GM18867 (cell line): ENCODE measurements around the gene SPECC1.
A peak's percentile ranks its signal among the peaks of the same experiment; 100 is the strongest.
"Not testable (repeated sequence)": the region's sequence is repeated elsewhere in the genome, so short reads cannot be mapped to it uniquely, and the experiment has no call there.

ENCODE experiments used
- ATAC-seq: cut with Tn5 transposase; IDR thresholded peaks from one replicate; pipeline ENCODE4 v1.9.1; 2021; ENCODE audit warnings: mild to moderate bottlenecking, moderate library complexity; ENCODE audit not compliant: unreplicated experiment

The SPECC1 gene, protein sequence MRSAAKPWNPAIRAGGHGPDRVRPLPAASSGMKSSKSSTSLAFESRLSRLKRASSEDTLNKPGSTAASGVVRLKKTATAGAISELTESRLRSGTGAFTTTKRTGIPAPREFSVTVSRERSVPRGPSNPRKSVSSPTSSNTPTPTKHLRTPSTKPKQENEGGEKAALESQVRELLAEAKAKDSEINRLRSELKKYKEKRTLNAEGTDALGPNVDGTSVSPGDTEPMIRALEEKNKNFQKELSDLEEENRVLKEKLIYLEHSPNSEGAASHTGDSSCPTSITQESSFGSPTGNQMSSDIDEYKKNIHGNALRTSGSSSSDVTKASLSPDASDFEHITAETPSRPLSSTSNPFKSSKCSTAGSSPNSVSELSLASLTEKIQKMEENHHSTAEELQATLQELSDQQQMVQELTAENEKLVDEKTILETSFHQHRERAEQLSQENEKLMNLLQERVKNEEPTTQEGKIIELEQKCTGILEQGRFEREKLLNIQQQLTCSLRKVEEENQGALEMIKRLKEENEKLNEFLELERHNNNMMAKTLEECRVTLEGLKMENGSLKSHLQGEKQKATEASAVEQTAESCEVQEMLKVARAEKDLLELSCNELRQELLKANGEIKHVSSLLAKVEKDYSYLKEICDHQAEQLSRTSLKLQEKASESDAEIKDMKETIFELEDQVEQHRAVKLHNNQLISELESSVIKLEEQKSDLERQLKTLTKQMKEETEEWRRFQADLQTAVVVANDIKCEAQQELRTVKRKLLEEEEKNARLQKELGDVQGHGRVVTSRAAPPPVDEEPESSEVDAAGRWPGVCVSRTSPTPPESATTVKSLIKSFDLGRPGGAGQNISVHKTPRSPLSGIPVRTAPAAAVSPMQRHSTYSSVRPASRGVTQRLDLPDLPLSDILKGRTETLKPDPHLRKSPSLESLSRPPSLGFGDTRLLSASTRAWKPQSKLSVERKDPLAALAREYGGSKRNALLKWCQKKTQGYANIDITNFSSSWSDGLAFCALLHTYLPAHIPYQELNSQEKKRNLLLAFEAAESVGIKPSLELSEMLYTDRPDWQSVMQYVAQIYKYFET

DNA sequence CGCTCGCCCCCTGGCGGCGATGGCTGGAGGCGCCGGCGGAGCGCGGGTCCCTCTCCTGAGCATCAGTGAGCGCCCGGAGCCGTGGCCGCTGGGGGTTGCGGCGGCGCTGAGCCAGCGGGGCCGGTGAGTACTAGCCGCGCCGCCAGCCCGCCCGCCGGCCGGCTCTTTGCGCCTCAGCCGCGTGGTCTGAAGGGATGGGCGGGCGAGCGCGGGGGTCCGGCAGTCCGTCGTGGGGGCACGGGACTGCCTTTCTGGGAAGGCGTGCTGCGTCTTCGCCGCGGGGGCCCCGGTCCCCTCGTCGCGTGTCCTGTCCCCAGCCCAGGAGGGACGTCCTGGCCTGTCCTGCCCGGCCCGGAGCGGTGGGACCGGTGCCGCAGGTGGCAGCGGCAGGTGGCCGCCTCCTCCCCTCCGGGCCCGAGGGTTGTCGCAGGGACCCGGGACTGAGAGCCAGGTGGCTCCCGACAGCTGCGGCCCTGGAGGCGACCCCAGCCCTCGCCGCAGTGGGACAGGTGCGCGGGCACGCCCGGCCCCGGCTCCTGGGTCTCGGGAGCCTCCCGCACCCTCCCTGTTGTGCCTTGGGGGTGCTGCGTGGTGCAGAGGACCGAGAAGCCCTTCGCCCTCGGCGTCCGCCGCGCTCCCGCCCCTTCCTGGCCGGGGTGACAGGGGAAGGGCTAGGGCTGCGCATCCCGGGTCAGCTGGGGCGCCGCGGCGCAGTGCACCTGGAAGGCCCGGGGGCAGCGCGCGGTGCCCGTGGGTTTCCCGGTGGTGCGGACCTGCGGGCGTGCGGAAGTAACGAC, at the start of gene SPECC1:
Gene SPECC1 (plus strand): TSS at position 58 of the 797 bp plus-strand sequence. CDS start 87,293 bp downstream, outside the sequence.
- peak; percentile 93 for ATAC-seq

DNA sequence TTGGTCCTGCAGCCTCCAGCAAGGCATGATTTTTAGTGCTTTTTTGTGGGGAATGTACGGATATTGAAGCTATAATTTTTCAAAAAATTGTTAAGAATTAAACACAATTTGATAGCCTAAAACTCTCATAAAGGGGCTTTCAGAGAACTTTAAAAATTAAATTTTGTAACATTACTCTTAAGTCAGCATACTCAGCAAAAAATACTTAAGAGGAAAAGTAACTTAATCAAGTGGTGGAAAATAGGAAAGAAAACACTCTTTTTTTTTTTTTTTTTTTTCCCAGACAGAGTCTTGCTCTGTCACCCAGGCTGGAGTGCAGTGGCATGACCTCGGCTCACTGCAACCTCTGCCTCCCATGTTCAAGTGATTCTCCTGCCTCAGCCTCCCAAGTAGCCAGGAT, 46.2 kb upstream of the SPECC1 start:
- ATAC-seq = not testable (repeated sequence)

DNA sequence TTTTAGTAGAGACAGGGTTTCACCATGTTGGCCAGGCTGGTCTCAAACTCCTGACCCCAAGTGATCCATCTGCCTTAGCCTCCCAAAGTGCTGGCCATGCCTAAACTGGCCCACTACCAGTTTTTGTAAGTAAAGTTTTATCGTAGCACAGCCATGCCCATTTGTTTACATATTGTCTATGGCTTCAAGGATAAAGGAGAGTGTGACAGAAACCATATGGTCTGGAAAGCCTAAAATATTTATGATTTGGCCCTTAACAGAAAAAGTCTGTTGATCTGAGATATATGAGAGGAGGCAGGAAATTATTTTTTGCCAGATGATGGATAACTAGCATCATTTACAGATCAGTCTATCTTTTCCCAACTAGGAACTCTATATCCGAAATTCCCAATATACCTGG, 36.0 kb upstream of the SPECC1 start:
- no peak for ATAC-seq

DNA sequence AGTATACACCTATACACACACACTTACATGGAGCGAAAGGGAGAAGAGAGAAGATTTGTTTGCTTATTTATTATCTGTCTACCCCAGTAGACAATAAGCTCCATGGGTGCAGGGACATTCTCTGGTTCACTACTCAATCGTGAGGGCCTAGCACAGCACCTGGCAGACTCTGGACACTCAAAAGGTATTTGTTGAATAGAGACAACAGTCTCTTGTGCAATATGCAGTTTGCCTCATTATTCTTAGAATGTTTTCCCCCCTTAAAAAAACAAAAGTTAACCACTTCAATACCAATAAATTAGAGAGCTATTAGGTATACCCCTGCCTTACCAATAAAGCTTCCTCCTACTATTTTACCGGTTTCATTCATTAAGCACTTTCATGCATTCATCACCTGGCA, 33.6 kb upstream of the SPECC1 start:
- ATAC-seq = no peak

DNA sequence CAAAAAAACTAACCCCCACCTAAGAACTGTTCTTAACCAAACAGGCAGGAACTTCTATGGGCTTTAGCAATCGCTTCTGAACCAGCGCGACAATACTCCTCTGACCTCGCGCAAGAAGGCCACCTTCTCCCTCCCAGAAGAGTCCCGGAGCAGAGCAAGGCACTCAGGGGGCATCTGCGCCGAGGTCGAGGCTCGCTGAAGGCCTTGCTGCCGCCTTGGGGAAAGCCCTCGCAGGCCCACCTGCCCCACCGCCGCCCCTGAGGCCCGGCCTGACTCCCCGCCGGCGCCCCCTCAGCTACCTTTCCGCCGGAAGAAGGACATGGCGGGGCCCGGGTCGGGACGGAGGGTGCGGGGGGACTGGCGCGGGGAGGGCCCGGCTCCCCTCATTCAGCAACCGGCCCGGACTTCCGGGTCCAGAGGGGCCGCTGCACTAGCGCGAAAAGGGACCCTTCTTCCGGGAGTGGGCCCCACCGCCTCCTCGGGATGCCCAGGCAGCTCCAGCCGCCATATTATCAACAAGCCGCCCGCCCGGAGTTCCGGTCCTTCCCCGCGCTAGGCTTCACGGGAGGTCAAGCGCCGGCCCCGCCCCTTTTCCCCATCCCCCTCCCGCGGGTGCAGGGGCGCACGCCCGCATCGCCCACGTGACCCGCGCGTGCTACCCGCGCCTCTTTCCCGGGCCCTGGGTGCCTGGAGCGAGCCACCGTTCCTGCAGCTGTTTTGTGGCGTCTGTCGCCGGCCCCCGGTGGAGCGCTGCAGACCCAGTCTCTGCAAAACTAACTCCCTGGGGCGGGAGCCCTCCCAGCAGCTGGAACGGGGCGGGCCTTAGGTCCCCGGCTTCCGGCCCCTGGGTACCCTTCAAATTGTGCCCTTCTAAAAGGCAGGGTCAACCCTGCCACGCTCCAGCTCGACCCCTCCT, 31.6 kb upstream of the SPECC1 start, which contains the start of gene AKAP10:
Gene AKAP10 (minus strand): TSS at position 536 of the 916 bp plus-strand sequence. CDS start 149 bp downstream, at position 387.
- ATAC-seq = peak; percentile 80

DNA sequence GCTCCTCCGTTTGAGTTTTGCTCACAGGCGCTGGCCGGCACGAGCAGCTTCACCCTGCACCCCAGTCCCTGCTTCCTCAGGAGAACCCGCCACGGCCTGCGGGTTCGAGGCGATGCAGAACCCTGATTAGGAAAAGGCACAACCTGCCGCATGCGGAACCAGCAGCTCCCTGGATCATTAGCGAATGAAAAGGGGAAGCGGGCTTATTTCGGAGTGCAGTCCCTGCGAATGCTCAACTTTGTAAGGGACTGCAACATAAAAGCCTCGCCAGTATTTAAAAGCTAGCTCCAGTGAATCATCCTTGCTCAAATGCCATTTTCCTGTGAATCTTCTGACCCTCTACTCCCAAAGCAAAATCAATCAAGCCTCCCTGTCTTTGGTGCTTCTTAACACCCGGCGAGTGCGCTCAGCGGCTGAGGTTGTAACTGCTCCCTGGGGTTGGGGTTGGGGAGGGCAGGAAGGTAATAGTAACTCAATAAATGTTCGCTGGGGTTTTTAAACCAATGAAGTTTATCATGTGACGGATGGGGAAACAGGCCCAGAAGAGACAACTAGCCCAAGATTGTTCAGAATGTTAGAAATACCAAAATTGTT, 30.9 kb upstream of the SPECC1 start:
- ATAC-seq = no peak

DNA sequence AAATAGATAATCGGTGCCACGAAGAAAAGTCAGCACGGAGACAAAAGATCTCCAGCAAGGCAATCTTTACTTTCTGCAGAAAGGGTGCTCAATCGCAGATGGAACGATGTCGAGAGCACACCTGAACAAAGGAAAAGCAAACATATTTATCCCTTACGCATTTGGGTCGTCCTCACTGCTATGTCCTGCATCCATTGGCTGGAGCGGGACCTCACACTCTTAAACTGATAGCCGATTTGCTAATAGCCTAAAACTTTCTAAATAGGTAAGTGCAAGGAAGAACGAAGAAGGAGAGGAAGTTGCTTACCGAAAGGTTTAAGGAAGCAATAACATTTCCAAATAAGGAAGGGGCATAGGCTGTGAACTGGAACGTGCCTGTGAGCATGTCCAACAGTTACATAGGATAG, 30.4 kb upstream of the SPECC1 start:
- no peak for ATAC-seq

DNA sequence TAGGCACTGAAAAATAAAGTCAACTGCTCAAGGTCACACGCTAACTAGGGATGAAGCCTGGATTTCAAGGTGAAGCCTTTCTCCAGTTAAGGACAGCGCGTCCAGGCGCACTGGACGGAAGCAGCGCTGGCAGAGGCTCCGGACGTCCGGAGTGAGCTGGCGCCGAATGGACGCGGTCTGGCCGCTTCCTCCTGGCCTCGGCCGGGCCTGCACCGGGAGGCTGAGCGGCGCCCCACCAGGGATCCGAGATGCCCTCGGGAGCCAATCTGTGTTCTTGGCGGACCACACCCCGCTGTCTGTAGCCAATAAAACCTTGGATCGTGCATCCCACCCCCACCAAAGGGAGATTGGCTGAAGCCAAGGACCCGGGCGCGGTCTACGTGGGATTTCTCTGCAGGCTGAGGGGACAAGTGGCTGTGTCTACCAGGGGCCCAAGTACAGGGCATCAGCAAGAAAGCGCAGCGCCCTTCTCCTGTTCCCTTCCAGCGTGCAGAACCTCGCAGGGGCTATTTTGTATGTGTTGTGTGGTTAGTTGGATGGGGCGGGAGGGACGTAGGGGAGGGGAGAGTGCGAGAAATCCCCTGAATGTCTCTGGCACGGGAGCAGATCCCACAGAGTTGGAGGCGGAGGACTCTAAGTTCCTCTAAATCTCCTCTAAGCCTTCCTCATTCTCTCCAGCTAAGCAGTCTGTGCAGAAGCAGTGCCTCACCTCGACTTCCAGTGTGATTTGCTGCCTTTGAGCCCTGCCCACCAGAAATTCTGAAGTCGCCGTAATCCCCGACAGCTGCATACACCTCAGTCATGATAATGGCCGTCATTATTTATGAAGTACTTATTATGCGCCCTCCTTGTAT, 29.0 kb upstream of the SPECC1 start:
- no peak for ATAC-seq

DNA sequence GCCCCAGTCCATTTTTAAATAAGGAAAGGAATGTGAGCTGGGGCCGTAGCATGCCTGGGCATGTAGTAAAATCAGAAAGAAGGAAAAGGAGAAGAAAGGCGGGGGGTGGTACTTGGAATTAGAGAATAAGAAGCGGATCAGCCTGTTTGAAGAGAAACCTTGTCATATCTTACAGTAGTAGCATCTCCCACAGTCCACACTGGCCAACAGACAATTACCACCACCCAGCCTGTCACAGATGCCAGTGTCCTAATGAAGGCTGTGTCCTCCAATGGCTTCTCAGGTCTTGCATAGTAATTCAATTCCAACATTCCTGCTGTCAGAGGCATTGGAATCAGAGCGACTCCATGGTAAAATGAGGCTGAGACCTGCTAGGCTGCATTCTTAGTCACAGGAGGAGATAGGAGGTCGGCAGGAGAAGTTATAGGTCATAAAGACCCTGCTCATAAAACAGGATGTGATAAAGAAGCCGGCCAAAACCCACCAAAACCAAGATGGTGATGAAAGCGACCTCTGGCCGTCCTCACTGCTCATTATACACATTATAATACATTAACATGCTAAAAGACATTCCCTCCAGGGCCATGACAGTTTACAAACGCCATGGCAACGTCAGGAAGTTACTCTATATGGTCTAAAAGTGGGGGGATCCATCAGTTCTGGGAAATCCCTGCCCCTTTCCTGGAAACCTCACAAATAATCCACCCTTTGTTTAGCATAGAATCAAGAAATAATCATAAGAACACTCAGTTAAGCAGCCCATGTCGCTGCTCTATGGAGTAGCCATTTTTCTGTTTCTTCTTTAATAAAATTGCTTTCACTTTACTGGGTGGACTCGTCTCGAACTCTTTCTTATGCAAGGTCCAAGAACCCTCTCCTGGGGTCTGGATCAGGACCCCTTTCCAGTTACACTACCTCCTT, 22.0 kb upstream of the SPECC1 start:
- no peak for ATAC-seq

DNA sequence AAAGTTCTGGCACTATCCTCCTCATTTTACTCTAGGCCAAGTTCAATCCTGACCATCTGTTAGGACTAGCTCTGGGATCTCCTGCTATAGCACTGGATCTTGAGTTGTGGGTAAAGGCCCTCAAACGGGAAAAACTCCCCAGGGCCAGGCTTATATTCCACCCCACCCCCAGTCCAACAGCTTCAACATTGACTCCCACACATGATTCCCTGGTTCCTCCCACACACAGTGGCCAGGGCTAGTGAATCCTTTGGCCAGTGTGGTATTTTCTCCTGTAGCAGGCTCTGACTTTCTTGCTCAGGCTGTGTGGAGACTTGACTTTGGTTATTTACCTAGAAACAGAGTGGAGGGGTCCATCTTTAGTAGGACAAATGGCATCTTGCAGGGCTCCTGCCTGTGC, 21.3 kb upstream of the SPECC1 start:
- no peak for ATAC-seq

DNA sequence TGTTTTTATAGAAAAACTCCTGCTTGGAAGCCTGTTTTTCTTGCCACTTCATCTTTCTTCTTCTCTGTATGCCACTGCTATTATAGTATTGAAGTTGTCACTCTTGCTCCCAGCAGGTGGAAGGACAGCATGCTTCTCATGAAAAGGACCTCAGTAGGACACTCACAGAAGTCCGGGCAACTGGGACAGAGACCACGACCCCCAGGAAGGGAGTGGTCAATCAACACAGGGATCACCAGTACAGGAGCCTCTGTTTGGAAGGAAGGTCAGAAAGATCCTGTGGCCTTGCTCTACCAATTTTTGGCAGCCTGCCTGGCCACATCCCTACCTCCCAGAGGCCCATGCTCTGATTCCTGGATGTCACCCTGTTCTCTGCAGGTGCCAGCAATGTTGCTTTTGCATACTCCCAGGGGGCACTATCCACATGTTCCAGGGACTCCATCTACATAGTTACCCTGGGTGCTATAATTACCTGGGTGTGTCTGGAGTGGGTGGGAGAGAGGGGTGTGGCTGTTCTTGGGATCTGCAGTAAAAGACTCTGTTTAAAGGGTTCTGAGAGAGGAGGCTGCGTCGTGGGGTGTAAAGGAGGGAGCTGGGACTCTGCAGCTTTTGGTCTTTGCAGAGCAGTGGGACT, 17.8 kb upstream of the SPECC1 start:
- no peak for ATAC-seq

DNA sequence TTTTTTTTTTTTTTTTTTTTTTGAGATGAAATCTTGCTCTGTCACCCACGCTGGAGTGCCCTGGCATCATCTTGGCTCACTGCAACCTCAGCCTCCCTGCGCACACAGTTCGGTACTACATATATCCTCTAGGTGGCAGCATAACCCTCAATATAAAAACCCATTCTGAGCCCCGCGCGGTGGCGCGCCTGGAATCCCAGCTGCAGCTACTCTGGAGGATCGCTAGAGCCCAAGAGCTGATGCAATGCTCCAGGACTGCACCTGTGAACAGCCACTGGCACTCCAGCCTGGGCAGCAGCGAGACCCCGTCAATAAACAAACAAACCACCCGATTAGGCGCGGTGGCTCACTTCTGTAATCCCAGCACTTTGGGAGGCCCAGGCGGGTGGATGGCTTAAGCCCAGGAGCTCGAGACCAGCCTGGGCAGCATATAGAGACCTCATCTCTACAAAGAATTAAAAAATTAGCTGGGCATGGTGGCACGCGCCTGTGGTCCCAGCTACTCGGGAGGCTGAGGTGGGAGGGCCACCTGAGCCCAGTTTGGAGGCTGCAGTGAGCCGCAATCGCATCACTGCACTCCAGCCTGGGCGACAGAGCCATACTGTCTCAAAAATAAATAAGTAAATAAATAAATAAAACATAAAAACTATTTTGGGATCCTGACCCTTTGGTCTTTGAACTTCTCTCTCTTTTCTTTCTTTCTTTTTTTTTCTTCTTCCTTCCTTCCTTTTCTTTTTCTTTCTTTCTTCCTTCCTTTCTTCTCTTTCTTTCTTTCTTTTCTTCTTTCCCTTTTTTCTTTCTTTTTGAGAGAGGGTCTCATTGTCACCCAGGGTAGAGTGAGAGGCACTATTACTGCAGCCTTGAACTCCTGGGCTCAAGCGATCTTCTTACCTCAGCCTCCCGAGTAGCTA, 16.1 kb upstream of the SPECC1 start:
- peak; percentile 70 for ATAC-seq

DNA sequence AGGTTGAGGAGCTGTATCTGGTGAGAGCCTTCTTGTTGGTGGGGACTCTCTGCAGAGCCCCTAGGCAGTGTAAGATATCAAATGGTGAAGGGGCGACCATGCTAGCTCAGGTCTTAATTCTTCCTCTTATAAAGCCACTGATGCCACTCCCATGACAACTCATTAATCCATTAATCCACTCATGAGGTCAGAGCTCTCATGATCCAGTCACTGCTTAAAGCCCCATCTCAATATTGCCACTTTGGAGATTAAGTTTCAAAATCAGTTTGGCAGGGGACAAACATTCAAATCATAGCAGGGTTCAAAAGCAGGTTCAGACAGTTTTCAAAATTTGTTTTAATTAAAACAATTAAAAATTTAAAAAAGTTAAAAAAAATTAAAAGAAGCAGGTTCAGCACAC, 13.1 kb upstream of the SPECC1 start:
- no peak for ATAC-seq

DNA sequence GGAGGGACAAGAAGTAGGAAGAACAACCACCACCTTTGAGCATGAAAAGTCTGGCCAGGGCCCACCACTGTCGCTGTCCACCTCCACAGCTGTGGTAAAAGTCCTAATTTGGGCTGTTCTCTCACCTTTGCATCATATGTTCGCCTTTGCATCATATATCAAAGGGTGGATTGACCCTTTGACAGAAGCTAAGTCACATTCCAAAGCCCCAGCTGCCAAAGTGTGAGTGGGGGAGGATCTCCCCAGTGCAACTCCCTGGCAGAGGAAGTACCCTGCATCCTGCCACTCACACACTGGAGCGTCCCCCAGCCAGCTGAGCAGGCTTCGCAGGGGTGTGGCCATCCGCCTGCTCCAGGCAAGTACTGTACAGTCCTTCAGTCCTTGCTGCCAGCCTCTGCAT, 12.7 kb upstream of the SPECC1 start:
- ATAC-seq = no peak

DNA sequence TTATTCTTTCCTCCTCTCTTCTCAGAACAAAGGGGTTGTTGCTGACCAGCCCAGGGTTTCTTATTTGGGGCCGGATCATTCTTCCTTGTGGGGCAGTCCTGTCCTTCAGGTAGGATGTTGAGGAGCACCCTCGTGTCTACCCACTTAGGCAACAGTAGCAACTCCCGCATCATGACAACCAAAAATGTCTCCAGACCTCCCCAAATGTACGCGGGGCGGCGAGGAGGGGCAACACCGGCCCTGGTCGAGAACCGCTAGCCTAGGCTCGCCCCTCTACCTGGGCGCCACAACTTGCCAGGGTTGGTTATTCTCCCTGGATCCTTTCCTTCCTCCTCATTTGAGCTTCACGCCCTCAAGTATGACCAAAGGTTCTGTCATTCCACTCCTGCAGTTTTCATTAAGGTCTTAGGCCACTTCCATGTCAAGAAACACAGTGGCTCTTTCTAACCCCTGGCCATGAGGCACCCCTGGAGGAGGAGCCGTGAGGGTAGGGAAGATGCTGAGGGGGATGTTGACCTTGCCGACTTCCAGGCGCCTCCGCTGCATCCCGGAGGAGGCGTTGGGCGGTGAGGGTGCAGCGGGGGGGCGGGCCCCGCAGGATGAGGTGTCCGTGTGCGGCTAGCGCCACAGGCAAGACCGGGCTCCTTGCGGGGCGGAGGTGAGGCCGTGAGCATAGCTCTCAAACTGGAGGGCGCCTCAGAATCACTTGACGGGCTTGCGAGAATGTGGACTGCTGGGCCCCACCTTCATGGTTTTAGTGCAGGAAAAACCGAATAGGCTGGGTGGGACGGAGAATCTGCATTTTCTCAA, 712 bp upstream of the SPECC1 start:
- ATAC-seq = peak; percentile 23
